HEK293 (cell line): ENCODE data around the gene TNFSF12.

Experiments used
- CTCF ChIA-PET: fragments of 350-600 bp; formaldehyde crosslinking; extraction: SDS; loops from one replicate; lab custom pipeline; 2021; ENCODE audit warnings: antibody characterized with exemption; lab: Yijun Ruan, JAX
- POLR2A ChIA-PET: fragments of 300-600 bp; formaldehyde crosslinking; extraction: SDS; loops from one replicate; lab custom pipeline; 2020; ENCODE audit warnings: antibody characterized with exemption, inconsistent platforms; lab: Yijun Ruan, JAX
- H3K27ac ChIP-seq: fragments of 200-500 bp; sonication (Bioruptor generic); 2 replicates; pipeline ENCODE4 v1.5.1; 2014; ENCODE audit warnings: low read depth, low read length, control low read depth, inconsistent platforms; ENCODE audit errors: extremely low read depth
- H3K36me3 ChIP-seq, 2 experiments: fragments of 200-500 bp in 1 of 2; sonication (Bioruptor generic) in 1 of 2; 1 replicate in 1 of 2; 2 replicates in 1 of 2; pipeline ENCODE4 v1.5.1; 2014 to 2017; ENCODE audit warnings: inconsistent platforms in 2 of 2, low read length in 2 of 2; ENCODE audit not compliant: control insufficient read depth in 2 of 2, insufficient read depth in 1 of 2
- H3K4me1 ChIP-seq: fragments of 200-500 bp; sonication (Bioruptor generic); 2 replicates; pipeline ENCODE4 v1.5.1; 2014; ENCODE audit warnings: mild to moderate bottlenecking, low read length, inconsistent platforms; ENCODE audit not compliant: control insufficient read depth, insufficient read depth
- H3K4me3 ChIP-seq: 2 replicates; pipeline ENCODE4 v1.5.1; 2011; ENCODE audit warnings: low read depth, mild to moderate bottlenecking, control low read depth, low read length, moderate library complexity
- H3K9me3 ChIP-seq: fragments of 200-500 bp; sonication (Bioruptor generic); 2 replicates; pipeline ENCODE4 v1.5.1; 2014; ENCODE audit warnings: low read depth, low read length, inconsistent platforms; ENCODE audit not compliant: control insufficient read depth, insufficient read depth
- AEBP2 ChIP-seq: fragments of 450-650 bp; formaldehyde crosslinking; IDR thresholded peaks from 2 replicates; pipeline ENCODE4 v1.5.1; 2016; ENCODE audit warnings: missing biosample characterization, missing genetic modification characterization, borderline replicate concordance
- BCL6B ChIP-seq: fragments of 450-650 bp; formaldehyde crosslinking; IDR thresholded peaks from 2 replicates; pipeline ENCODE4 v1.5.1; 2017; ENCODE audit warnings: missing biosample characterization, missing genetic modification characterization
- EGR2 ChIP-seq: fragments of 450-650 bp; formaldehyde crosslinking; IDR thresholded peaks from 2 replicates; pipeline ENCODE4 v1.5.1; 2016; ENCODE audit warnings: low read depth, missing biosample characterization, missing genetic modification characterization
- HOXD13 ChIP-seq: sonication (generic); formaldehyde crosslinking; IDR thresholded peaks from 2 replicates; pipeline ENCODE4 v1.8.0; 2022; ENCODE audit warnings: missing genetic modification reagents, borderline replicate concordance
- KLF8 ChIP-seq: fragments of 450-650 bp; formaldehyde crosslinking; IDR thresholded peaks from 2 replicates; pipeline ENCODE4 v1.5.1; 2016; ENCODE audit warnings: missing biosample characterization, missing genetic modification characterization
- SALL2 ChIP-seq: fragments of 450-650 bp; formaldehyde crosslinking; IDR thresholded peaks from 2 replicates; pipeline ENCODE4 v1.5.0; 2017; ENCODE audit warnings: missing biosample characterization, mild to moderate bottlenecking, missing genetic modification characterization, borderline replicate concordance
- SP2 ChIP-seq: fragments of 450-650 bp; formaldehyde crosslinking; IDR thresholded peaks from 2 replicates; pipeline ENCODE4 v1.5.1; 2016; ENCODE audit warnings: missing biosample characterization, missing genetic modification characterization
- WT1 ChIP-seq: fragments of 450-650 bp; formaldehyde crosslinking; IDR thresholded peaks from 2 replicates; pipeline ENCODE4 v1.5.1; 2016; ENCODE audit warnings: missing biosample characterization, missing genetic modification characterization
- ZFHX2 ChIP-seq: fragments of 450-650 bp; formaldehyde crosslinking; conservative IDR thresholded peaks from 2 replicates; pipeline ENCODE4 v1.5.1; 2016; ENCODE audit warnings: missing biosample characterization, missing genetic modification characterization
- ZFP37 ChIP-seq: fragments of 450-650 bp; formaldehyde crosslinking; IDR thresholded peaks from 2 replicates; pipeline ENCODE4 v1.5.1; 2016; ENCODE audit warnings: missing biosample characterization, missing genetic modification characterization
- ZNF174 ChIP-seq: fragments of 450-650 bp; formaldehyde crosslinking; IDR thresholded peaks from 2 replicates; pipeline ENCODE4 v1.5.0; 2017; ENCODE audit warnings: missing biosample characterization, mild to moderate bottlenecking, missing genetic modification characterization
- ZNF280C ChIP-seq: fragments of 450-650 bp; formaldehyde crosslinking; IDR thresholded peaks from 2 replicates; pipeline ENCODE4 v1.5.1; 2016; ENCODE audit warnings: missing biosample characterization, missing genetic modification characterization
- ZNF521 ChIP-seq: fragments of 450-650 bp; formaldehyde crosslinking; IDR thresholded peaks from 2 replicates; pipeline ENCODE4 v1.5.1; 2017; ENCODE audit warnings: missing biosample characterization, mild to moderate bottlenecking, missing genetic modification characterization
- ZNF544 ChIP-seq: fragments of 450-650 bp; formaldehyde crosslinking; IDR thresholded peaks from 2 replicates; pipeline ENCODE4 v1.5.0; 2017; ENCODE audit warnings: missing biosample characterization, missing genetic modification characterization
- ZNF548 ChIP-seq: fragments of 450-650 bp; formaldehyde crosslinking; IDR thresholded peaks from 2 replicates; pipeline ENCODE4 v1.5.1; 2016; ENCODE audit warnings: missing biosample characterization, missing genetic modification characterization
- ZNF561 ChIP-seq: fragments of 450-650 bp; IDR thresholded peaks from 2 replicates; pipeline ENCODE4 v1.5.1; 2018; ENCODE audit warnings: missing biosample characterization, missing genetic modification characterization, borderline replicate concordance
- ZNF623 ChIP-seq: fragments of 450-650 bp; formaldehyde crosslinking; IDR thresholded peaks from 2 replicates; pipeline ENCODE4 v1.5.1; 2016; ENCODE audit warnings: missing biosample characterization, missing genetic modification characterization
- ZNF639 ChIP-seq: fragments of 450-650 bp; formaldehyde crosslinking; IDR thresholded peaks from 2 replicates; pipeline ENCODE4 v1.5.1; 2016; ENCODE audit warnings: missing biosample characterization, missing genetic modification characterization
- ZNF645 ChIP-seq: fragments of 450-650 bp; formaldehyde crosslinking; IDR thresholded peaks from 2 replicates; pipeline ENCODE4; 2016; ENCODE audit warnings: missing biosample characterization, missing genetic modification characterization
- ZNF658 ChIP-seq: fragments of 450-650 bp; formaldehyde crosslinking; IDR thresholded peaks from 2 replicates; pipeline ENCODE4; 2016; ENCODE audit warnings: missing biosample characterization, missing genetic modification characterization
- ZNF664 ChIP-seq: fragments of 450-650 bp; formaldehyde crosslinking; IDR thresholded peaks from 2 replicates; pipeline ENCODE4 v1.5.1; 2016; ENCODE audit warnings: missing biosample characterization, missing genetic modification characterization
- ZNF692 ChIP-seq: fragments of 450-650 bp; formaldehyde crosslinking; IDR thresholded peaks from 2 replicates; pipeline ENCODE4 v1.5.1; 2016; ENCODE audit warnings: missing biosample characterization, missing genetic modification characterization
- ZNF843 ChIP-seq: fragments of 450-650 bp; formaldehyde crosslinking; IDR thresholded peaks from 2 replicates; pipeline ENCODE4 v1.5.1; 2016; ENCODE audit warnings: missing biosample characterization, missing genetic modification characterization
- ZSCAN16 ChIP-seq: fragments of 450-650 bp; formaldehyde crosslinking; IDR thresholded peaks from 2 replicates; pipeline ENCODE4 v1.5.1; 2016; ENCODE audit warnings: missing biosample characterization, missing genetic modification characterization

TNFSF12 gene

GRCh38 chr17:7513850-7514419 is 34.9 kb upstream of the TNFSF12 start:
- Histone ChIP-seq H3K27ac (peak overlapping the region; percentile 37; the same call in 1 of the 2 replicates), H3K9me3 (no peaks in the 10 kb centered on the region), H3K4me1 (no peaks in the 10 kb centered on the region), H3K36me3 (peaks cover 55 to 64% of the 10 kb centered on the region in 2 experiments), H3K4me3 (no peak overlapping the region)
- POLR2A ChIA-PET: interaction anchor here (0.9 to 1.4 kb wide), 4 partner anchors 19 to 60 kb away, joined by 3 to 5 read pairs (median 3); no protein-coding TSS in a partner anchor
- CTCF ChIA-PET: interaction anchor here (0.6 to 4.9 kb wide), 31 partner anchors 9 to 469 kb away, joined by 3 to 112 read pairs (median 6); partner anchors contain the start of genes SENP3, TMEM95, TNFSF13 and TP53
- no peak for TF ChIP-seq ZNF692 (tag by site-specific recombination)
- TF ChIP-seq SP2 (tag by site-specific recombination): 0 out of 2 replicates have a peak, but pooled peaks have one; percentile 5
- TF ChIP-seq HOXD13: no peak
- no peak for TF ChIP-seq KLF8 (tag by site-specific recombination)
- TF ChIP-seq SALL2 (tag by site-specific recombination): no peak
- TF ChIP-seq ZNF645 (tag by site-specific recombination): no peak
- peak; percentile 99 for TF ChIP-seq EGR2
- peak; percentile 99 for TF ChIP-seq ZFHX2
- TF ChIP-seq ZNF623 (tag by site-specific recombination): no peak
- no peak for TF ChIP-seq ZNF521 (tag by site-specific recombination)
- no peak for TF ChIP-seq ZFP37 (tag by site-specific recombination)
- no peak for TF ChIP-seq ZSCAN16
- no peak for TF ChIP-seq WT1 (tag by site-specific recombination)
- TF ChIP-seq ZNF843 (tag by site-specific recombination): no peak
- TF ChIP-seq ZNF658 (tag by site-specific recombination): no peak

- Histone ChIP-seq H3K36me3 (peaks cover 34 to 43% of the 10 kb centered on the region in 2 experiments; a peak in 2 of 3 replicates), H3K4me1 (no peaks in the 10 kb centered on the region), H3K9me3 (no peaks in the 10 kb centered on the region), H3K27ac (no peak overlapping the region), H3K4me3 (no peak overlapping the region)
- CTCF ChIA-PET: interaction anchor here (0.6 to 4.9 kb wide), 18 partner anchors 10 to 443 kb away, joined by 3 to 112 read pairs (median 9); partner anchors contain the start of genes SENP3, SOX15, TMEM95 and TNFSF13
- POLR2A ChIA-PET: interaction anchor here (0.8 to 2.1 kb wide), 4 partner anchors 41 to 79 kb away, joined by 3 to 7 read pairs (median 5); partner anchors contain the start of gene MPDU1
- TF ChIP-seq AEBP2 (tag by site-specific recombination): no peak
- TF ChIP-seq ZNF548 (tag by site-specific recombination): no peak
- no peak for TF ChIP-seq ZNF639 (tag by site-specific recombination)
- TF ChIP-seq ZNF174 (tag by site-specific recombination): no peak
- TF ChIP-seq BCL6B (tag by site-specific recombination): no peak
- TF ChIP-seq ZNF280C (tag by site-specific recombination): no peak
- no peak for TF ChIP-seq ZNF544 (tag by site-specific recombination)
- TF ChIP-seq ZNF561 (tag by site-specific recombination): no peak
- no peak for TF ChIP-seq ZNF664 (tag by site-specific recombination)
Observed at GRCh38 chr17:7515911-7516610, 32.8 kb upstream of the TNFSF12 start.
